Panc1 (cell line): ENCODE results near the gene ARSG. TPM values are rescaled to one million over a fixed set of nuclear protein-coding genes. Genes with fewer than 3 reads are reported as not detected.

Source experiments
- ATAC-seq: fragments of 200-7000 bp; cut with Tn5 transposase; 2 replicates; pipeline ENCODE4 v1.9.1; 2020; ENCODE audit warnings: mild to moderate bottlenecking, moderate library complexity
- BruUV-seq: library from RNA; stranded (reverse); fragments of 400-500 nt; replicated peaks from 2 replicates; lab custom pipeline; 2021; lab: Mats Ljungman, UMichigan
- CTCF ChIA-PET: fragments of 300-600 bp; sonication (Branson Sonifier 250); formaldehyde crosslinking; loops from one replicate; lab custom pipeline; 2022; ENCODE audit warnings: antibody characterized with exemption; lab: Charles Lee
- POLR2A ChIA-PET: fragments of 300-600 bp; sonication (Branson Sonifier 250); formaldehyde crosslinking; loops from one replicate; lab custom pipeline; 2022; ENCODE audit warnings: antibody characterized with exemption; lab: Charles Lee
- DNase-seq: peaks from one replicate; pipeline ENCODE4 v3.0.0-alpha.2; 2010; ENCODE audit warnings: low read depth, low spot score
- H3K27ac ChIP-seq: 2 replicates; pipeline ENCODE4 v1.5.1; 2011; ENCODE audit warnings: mild to moderate bottlenecking, low read length, inconsistent platforms
- H3K27me3 ChIP-seq: fragments of 200-500 bp; sonication (Bioruptor generic); 2 replicates; pipeline ENCODE4 v1.6.0; 2014; ENCODE audit warnings: low read length, inconsistent platforms; ENCODE audit not compliant: control insufficient read depth, insufficient read depth
- H3K36me3 ChIP-seq: fragments of 200-500 bp; sonication (Bioruptor generic); 2 replicates; pipeline ENCODE4 v1.5.1; 2014; ENCODE audit warnings: inconsistent platforms, mild to moderate bottlenecking, low read length, moderate library complexity; ENCODE audit not compliant: control insufficient read depth, insufficient read depth
- H3K4me1 ChIP-seq: 2 replicates; pipeline ENCODE4 v1.5.1; 2011; ENCODE audit warnings: inconsistent platforms, mild to moderate bottlenecking, low read length, moderate library complexity; ENCODE audit not compliant: control insufficient read depth, insufficient read depth
- H3K4me3 ChIP-seq, 2 experiments: 2 replicates each; pipeline ENCODE4 v1.5.1; 2011 to 2012; ENCODE audit warnings: low read depth in 2 of 2, low read length in 2 of 2, mild to moderate bottlenecking in 2 of 2, inconsistent platforms in 1 of 2, moderate library complexity in 1 of 2
- H3K9me3 ChIP-seq: fragments of 200-500 bp; sonication (Bioruptor generic); 2 replicates; pipeline ENCODE4 v1.5.1; 2014; ENCODE audit warnings: low read depth, mild to moderate bottlenecking, inconsistent platforms, low read length, moderate library complexity; ENCODE audit not compliant: control insufficient read depth, insufficient read depth
- CTCF ChIP-seq: fragments of 450-650 bp; IDR thresholded peaks from 2 replicates; pipeline ENCODE4 v1.5.1; 2017; ENCODE audit warnings: mild to moderate bottlenecking
- POLR2AphosphoS5 ChIP-seq: IDR thresholded peaks from 2 replicates; pipeline ENCODE4 v1.6.1; 2012; ENCODE audit warnings: mild to moderate bottlenecking, low read depth, low read length, moderate library complexity
- REST ChIP-seq, 2 experiments: IDR thresholded peaks; 2 replicates each; pipeline ENCODE4 v1.6.1; 2011 to 2012; ENCODE audit warnings: low read depth in 2 of 2, control low read depth in 1 of 2, low read length in 1 of 2, mild to moderate bottlenecking in 1 of 2, moderate library complexity in 1 of 2; ENCODE audit not compliant: insufficient read depth in 1 of 2
- SIN3A ChIP-seq: IDR thresholded peaks from 2 replicates; pipeline ENCODE4 v1.6.1; 2012; ENCODE audit warnings: low read depth, mild to moderate bottlenecking, low read length, moderate library complexity, borderline replicate concordance; ENCODE audit not compliant: insufficient read depth
- TCF7L2 ChIP-seq: IDR thresholded peaks from 2 replicates; pipeline ENCODE4 v1.6.1; 2011; ENCODE audit warnings: mild to moderate bottlenecking, low read depth, low read length, inconsistent platforms
- in situ Hi-C: cut with HindIII; loops from 2 replicates; pipeline ENCODE4 v1.10.0; 2016; ENCODE audit warnings: low sequenced_read_pairs, low pct_unique_long_range_greater_than_20kb
- intact Hi-C: fragments of 100-400 bp; cut with micrococcal nuclease; formaldehyde crosslinking; loops from one replicate; pipeline ENCODE4 v1.10.0; 2022; ENCODE audit not compliant: unreplicated experiment
- total RNA-seq: library from RNA; stranded (reverse); gene quantifications from one replicate; pipeline ENCODE4 v1.2.1, GENCODE V29; 2021; ENCODE audit not compliant: unreplicated experiment

The ARSG gene
- total RNA-seq, 1 experiment from 2014 or later: 2.3 TPM

GRCh38 chr17:68294617-68295016 is 3.3 kb downstream of the ARSG start:
- Histone ChIP-seq H3K4me1 (0 out of 2 replicates have a peak, but pooled peaks cover 2% of the 10 kb centered on the region), H3K4me3 (no peak overlapping the region), H3K9me3 (no peaks in the 10 kb centered on the region), H3K27me3 (peaks cover 4% of the 10 kb centered on the region), H3K36me3 (no peaks in the 10 kb centered on the region), H3K27ac (no peak overlapping the region)
- POLR2A ChIA-PET: no interaction called here
- no TSS peak for BruUV-seq
- no peak for ATAC-seq
- DNase-seq: no peak
- no peak for TF ChIP-seq TCF7L2
- TF ChIP-seq REST (IDR thresholded peaks at IDR 0.05; ENCODE audit: insufficient read depth in 1 of 2, low read depth in 2 of 2, low read length in 1 of 2): no peak
- no peak for TF ChIP-seq CTCF
- TF ChIP-seq POLR2AphosphoS5: no peak
- no peak for TF ChIP-seq SIN3A
- in situ Hi-C loops (no loop called here), intact Hi-C loops (no loop called here)
- CTCF ChIA-PET: no interaction called here

- in situ Hi-C loops: no loop called here
- no peak for TF ChIP-seq CTCF
- no peak for TF ChIP-seq SIN3A
- no peak for TF ChIP-seq POLR2AphosphoS5
- no peak for TF ChIP-seq REST (IDR thresholded peaks at IDR 0.05; ENCODE audit: insufficient read depth in 1 of 2, low read depth in 2 of 2, low read length in 1 of 2)
- TF ChIP-seq TCF7L2: no peak
- H3K36me3 ChIP-seq: no peaks in the 10 kb centered on the region
- H3K4me3 ChIP-seq: no peak overlapping the region
- ChIA-PET POLR2A (no interaction called here), CTCF (no interaction called here)
- no peaks in the 10 kb centered on the region for H3K9me3 ChIP-seq
- no TSS peak for BruUV-seq
- intact Hi-C loops: no loop called here
- DNase-seq (no peak), ATAC-seq (no peak)
- H3K27ac ChIP-seq: no peak overlapping the region
- peaks cover 4% of the 10 kb centered on the region for H3K27me3 ChIP-seq
- 0 out of 2 replicates have a peak, but pooled peaks cover 1% of the 10 kb centered on the region for H3K4me1 ChIP-seq
Measured at GRCh38 chr17:68295086-68295485, 3.8 kb downstream of the ARSG start.
